SIG-M5 (cell line): ENCODE measurements around the gene TRIOBP.
A peak's percentile ranks its signal among the peaks of the same experiment; 100 is the strongest.

Source experiments
- DNase-seq: peaks from one replicate; lab custom pipeline; 2025; lab: John Stamatoyannopoulos, UW

The TRIOBP gene

DNA sequence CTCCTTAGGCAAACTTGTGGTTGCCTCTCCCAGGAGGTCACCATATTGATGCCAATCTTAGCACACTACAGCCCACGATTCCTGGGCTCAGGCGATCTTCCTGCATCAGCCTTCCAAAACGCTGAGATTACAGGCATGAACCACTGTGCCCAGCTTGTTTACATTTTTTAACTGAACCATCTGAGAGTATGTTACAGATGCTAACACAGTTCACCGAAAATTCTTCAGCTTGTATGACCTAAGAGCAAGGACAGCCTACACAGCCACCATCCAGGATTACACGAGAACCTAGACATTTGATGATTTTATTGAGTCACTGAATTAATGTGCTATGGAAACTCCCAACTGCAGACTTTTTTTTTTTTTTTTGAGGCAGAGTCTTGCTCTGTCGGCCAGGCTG is 27.3 kb upstream of the TRIOBP start:
- DNase-seq = no peak

DNA sequence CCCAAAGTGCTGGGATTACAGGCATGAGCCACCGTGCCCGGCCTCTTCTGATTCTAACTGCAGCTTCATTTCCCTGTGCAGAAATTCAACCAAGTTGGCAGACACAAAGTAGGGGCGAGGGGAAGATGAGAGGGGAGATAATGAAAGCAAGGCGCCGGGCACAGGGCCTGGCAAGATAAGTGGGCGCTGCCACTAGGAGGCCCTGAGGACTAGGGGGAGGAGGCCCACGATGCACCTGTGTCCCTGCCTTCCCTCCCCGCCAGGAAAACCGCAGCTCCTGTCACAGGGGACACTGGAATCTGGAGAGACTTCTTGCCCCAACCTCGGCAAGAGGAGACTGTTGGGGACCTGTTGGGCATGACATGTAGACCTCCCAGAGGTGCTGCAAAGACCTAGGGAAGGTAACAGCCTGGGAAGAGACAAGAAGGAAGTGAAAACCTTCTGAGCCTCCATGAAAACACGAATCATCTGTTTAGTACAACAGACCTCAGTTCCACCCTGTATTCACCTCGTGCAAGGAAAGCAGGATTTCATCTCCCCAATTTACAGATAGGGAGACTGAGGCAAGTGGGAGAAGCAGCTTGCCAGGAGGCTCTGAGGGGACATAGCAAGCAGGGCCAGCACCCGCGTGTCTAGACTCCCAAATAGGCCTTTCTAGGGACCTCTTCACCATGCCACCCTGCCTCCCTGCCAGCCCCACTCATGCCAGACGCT is 24.5 kb upstream of the TRIOBP start:
- no peak for DNase-seq

DNA sequence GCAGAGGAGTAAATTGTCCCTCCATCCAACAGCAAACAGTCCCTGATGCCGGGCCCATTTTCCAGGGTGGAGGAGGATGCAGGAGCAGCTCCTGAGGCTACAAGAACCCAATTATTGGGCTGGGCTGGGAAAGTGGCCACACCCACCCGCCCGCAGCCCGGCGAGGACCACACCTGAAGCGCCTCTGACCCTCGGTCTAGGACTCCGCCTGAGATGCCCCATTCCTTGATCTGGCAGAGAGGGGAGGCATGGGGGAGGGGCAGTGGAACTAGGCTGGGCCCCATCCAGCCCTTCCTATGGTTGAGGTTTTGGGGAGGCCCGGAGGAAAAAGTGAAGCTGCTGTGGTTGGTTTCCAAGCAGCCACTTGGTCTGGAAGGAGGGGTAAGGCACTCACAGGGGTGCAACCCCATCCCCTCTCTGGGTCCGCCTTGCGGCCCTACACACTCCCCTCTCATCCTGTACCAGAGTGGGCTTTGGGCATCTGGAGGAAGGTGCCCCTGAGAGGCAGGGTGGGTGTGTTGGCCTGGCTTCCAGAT is 23.9 kb upstream of the TRIOBP start:
- no peak for DNase-seq

DNA sequence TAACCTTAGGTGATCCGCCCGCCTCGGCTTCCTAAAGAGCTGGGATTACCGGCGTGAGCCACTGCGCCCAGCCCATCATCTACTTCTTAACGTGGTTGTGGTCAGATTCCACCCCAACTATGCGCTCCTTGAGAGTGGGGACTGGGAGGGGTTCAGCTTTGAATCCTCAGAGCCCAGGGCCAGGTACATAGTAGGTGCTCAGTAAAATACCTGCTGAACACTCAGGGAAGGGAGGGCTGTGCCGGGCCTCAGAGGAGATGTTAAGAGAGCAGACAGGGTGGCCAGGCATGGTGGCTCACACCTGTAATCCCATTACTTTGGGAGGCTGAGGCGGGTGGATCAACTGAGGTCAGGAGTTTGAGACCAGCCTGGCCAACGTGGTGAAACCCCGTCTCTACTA is 22.6 kb upstream of the TRIOBP start:
- no peak for DNase-seq

DNA sequence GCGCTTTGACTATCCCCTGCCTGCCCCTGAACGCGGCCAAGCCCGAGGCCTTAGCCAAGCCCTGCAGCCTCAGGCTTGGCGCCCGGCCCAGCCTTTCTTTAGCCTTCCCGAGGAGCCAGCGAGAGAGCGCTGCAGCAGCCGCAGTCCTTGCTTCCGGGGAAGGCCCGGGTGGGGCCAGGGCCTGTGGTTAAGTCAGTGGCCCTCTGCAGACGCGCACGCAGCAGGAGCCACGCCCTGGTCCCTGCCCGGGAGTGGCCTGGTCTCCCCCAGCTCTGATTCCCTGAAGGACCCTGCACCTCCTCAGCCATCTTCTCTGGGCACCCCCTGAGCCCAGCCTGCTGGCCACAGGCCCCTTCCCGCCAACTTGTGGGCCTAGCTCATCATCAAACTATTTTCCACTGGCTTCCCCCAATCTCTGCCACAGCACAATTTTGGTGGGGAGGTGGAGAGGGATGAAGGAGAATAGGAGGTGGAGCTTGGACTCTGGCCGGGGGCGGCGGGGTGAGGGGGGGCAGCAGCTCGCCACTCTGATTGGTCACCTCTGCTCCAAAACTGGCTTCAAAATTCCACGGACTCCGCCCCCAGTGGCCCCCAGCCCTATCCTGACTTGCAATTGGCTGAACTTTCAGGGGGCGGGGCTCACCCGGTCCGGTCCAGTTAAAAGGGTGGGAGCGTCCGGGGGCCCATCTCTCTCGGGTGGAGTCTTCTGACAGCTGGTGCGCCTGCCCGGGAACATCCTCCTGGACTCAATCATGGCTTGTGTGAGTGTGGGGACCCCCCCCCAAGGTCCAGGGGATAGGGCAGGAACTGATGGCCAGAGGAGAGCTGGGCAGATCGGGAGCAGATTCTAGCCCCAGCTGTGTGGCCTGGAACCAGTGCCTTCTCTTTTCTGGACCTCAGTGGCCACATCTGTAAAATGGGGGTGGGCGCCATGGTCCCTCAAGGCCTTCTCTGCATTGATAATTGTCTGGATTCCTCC is 21.6 kb upstream of the TRIOBP start, which contains the start of gene LGALS1:
LGALS1 (plus strand) TSS at position 686 of the 979 bp plus-strand sequence; CDS start at position 753, 67 bp downstream.
- no peak for DNase-seq

- DNase-seq = no peak
These were observed 20.7 kb upstream of the TRIOBP start for GRCh38 chr22:37675930-37676735.

GRCh38 chr22:37676736-37677492 is 19.9 kb upstream of the TRIOBP start:
- peak; percentile 24 for DNase-seq

DNA sequence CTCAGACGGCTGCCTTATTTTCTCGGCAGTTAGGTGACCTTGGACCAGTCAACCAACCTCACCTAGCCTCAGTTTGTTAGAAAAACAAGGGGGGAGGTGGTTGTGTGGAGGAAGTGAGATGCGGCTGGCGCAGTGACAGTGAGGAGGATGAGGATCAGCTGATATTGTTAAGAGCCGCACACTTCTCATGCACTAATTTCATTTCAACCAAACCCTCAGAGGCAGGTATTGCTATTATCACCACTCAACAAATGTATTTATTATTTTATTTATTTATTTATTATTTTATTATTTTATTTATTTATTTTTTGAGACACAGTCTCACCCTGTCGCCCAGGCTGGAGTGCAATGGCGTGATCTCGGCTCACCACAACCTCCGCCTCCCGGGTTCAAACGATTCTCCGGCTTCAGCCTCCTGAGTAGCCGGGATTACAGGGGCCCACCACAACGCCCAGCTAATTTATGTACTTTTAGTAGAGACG is 19.3 kb upstream of the TRIOBP start:
- DNase-seq = no peak

- no peak for DNase-seq
These were observed 18.5 kb upstream of the TRIOBP start for GRCh38 chr22:37678372-37678771.

DNA sequence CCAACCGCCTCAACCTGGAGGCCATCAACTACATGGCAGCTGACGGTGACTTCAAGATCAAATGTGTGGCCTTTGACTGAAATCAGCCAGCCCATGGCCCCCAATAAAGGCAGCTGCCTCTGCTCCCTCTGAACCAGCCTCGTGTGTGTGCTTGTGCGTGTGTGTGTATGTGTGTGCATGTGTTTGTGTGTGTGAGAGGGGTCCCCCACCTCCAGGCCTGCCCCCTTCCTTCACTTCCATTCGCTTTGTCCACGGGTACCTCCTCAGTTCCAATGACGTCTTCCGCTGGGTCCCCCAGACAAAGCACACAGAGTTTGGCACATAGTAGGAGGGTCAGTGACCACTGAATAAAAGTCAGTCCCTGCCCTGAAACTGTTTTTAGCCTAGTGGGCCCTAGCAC is 17.2 kb upstream of the TRIOBP start:
- DNase-seq = no peak

DNA sequence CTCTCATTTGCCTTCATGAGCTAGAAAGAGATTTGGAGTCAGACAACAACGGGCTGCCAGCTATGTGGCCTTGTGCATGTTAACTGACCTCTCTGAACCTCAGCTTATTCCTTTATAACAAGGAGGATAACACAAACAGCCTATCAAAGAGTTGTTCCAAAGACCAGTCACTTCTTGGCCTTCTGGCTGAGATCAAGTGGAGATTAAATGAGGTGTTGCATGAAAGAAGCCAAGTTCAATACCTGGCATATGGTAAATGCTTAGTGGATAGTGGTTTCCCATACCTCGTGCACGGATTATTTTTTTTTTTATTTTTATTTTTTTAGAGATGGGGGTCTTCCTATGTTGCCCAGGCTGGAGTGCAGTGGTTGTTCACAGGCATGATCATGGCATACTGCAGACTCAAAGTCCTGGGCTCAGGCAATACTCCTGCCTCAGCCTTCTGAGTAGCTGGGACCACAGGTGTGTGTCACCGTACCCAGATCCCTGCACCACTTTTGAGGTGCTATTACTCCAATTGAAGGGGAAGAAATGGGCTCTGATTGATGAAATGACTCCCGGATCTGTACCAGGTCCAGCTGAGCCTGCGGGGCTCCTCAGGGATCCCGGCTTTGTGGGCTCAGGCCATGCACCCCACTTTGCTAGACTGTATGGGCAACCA is 16.5 kb upstream of the TRIOBP start:
- no peak for DNase-seq

DNA sequence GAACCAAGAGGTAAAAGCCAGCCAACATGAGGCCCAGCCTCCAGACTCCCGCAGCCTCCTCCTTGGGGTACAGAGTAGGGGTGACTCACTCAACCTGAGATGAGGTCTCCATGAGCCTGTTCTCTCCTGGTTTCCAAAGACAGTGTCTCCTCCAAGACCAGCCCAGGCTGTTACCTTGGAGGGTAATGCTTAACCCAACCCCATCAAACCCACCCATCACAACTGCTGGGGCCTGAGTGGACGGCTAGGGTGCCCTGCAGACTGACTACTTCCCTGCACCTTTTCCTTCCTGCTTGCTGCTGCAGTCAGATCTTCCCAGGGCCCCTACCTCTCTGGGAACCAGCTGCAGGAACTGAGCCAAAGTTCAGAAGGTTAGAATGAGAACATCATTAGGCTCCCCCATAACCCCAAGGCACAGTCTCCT is 15.8 kb upstream of the TRIOBP start:
- DNase-seq = no peak

- no peak for DNase-seq
These were observed 15.2 kb upstream of the TRIOBP start for GRCh38 chr22:37681556-37682049.

- DNase-seq = no peak
These were observed 11.8 kb upstream of the TRIOBP start for GRCh38 chr22:37684803-37685615.

DNA sequence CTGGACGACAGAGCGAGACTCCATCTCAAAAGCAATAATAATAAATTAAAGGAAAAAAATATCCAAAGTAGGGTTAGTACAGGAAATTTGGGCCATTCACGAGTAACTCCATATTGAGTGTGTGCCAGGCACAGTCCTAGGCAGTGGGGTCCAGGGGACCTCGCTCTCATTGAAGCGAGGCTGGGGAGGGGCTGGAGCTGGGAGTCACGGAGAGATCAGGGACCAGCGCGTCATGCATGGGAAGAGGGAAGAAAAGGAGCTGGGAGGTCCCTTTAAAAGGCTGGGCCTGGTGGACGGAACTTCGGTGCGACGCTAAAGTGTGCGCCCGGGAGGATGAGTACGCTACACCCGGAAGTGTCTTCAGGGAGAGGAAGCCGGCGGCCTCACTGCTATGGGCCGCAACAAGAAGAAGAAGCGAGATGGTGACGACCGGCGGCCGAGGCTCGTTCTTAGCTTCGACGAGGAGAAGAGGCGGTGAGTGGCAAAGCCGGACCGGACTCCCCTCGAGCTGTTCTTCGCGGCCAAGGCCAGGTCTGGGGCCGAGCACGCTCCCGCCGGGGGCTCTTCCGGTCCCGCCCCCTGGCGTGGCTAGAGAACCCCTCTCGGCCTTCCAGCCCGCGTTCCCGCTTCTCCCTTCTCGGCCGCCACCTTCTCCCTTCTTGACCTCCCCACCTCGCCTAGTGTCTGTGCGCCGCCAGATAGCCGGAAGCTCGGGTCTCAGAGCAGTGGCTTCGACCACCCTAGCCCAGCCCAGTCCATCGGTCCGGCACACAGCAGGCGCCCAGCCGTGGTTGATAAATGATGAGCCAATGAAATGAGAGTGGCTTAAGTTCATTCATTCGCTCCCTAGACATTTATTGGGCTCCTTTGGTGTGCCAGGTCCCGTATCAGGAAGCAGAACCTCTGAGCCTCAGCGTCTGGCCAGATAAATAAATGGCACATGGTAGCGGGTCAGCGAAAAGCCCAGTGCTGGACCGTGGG is 10.6 kb upstream of the TRIOBP start, which contains the start of gene NOL12:
NOL12 (plus strand) TSS at position 342 of the 981 bp plus-strand sequence; CDS start at position 392, 50 bp downstream.
- DNase-seq = no peak

- no peak for DNase-seq
These were observed 6.4 kb upstream of the TRIOBP start for GRCh38 chr22:37690407-37690806.

GRCh38 chr22:37690901-37691504 is 5.8 kb upstream of the TRIOBP start:
- DNase-seq = no peak
